Hepatocyte (in vitro differentiated cells): ENCODE data around the gene FDXR. TPM values are rescaled to one million over a fixed set of nuclear protein-coding genes. Genes with fewer than 3 reads are reported as not detected.
A peak's percentile ranks its signal among the peaks of the same experiment; 100 is the strongest.

ENCODE experiments used
- DNase-seq: peaks from one replicate; pipeline ENCODE4 v3.0.0-alpha.2; 2016; ENCODE audit warnings: low spot score
- H2AFZ ChIP-seq: fragments of 200-600 bp; sonication (generic); 2 replicates; pipeline ENCODE4 v1.6.0; 2016; ENCODE audit warnings: antibody characterized with exemption, mild to moderate bottlenecking
- H3K27ac ChIP-seq: fragments of 200-600 bp; sonication (generic); 2 replicates; pipeline ENCODE4 v1.5.1; 2016; ENCODE audit warnings: mild to moderate bottlenecking
- H3K27me3 ChIP-seq: fragments of 200-600 bp; sonication (generic); 2 replicates; pipeline ENCODE4 v1.6.1; 2016
- H3K36me3 ChIP-seq: fragments of 200-600 bp; sonication (generic); replicated peaks from 2 replicates; pipeline ENCODE4 v1.5.1; 2016; ENCODE audit warnings: low read depth; ENCODE audit not compliant: insufficient read depth
- H3K4me1 ChIP-seq: fragments of 200-600 bp; sonication (generic); 2 replicates; pipeline ENCODE4 v1.5.1; 2016; ENCODE audit warnings: mild to moderate bottlenecking, moderate library complexity; ENCODE audit not compliant: insufficient read depth
- H3K4me2 ChIP-seq: fragments of 200-600 bp; sonication (generic); 2 replicates; pipeline ENCODE4 v1.6.0; 2016
- H3K4me3 ChIP-seq: fragments of 200-600 bp; sonication (generic); 2 replicates; pipeline ENCODE4 v1.5.1; 2016; ENCODE audit warnings: mild to moderate bottlenecking
- H3K79me2 ChIP-seq: fragments of 200-600 bp; sonication (generic); 2 replicates; pipeline ENCODE4 v1.6.0; 2017; ENCODE audit warnings: mild to moderate bottlenecking
- H3K9me2 ChIP-seq: fragments of 200-600 bp; sonication (generic); replicated peaks from 2 replicates; pipeline ENCODE4 v1.6.0; 2017; ENCODE audit warnings: mild to moderate bottlenecking; ENCODE audit not compliant: insufficient read depth
- H3K9me3 ChIP-seq: fragments of 200-600 bp; sonication (generic); 2 replicates; pipeline ENCODE4 v1.5.1; 2016; ENCODE audit warnings: low read depth, mild to moderate bottlenecking
- H4K20me1 ChIP-seq: fragments of 200-600 bp; sonication (generic); 2 replicates; pipeline ENCODE4 v1.6.0; 2016; ENCODE audit warnings: mild to moderate bottlenecking; ENCODE audit not compliant: insufficient read depth, poor library complexity, severe bottlenecking
- EZH2 ChIP-seq: fragments of 200-600 bp; sonication (generic); IDR thresholded peaks from 2 replicates; pipeline ENCODE4 v1.6.1; 2016; ENCODE audit warnings: antibody characterized with exemption, mild to moderate bottlenecking, borderline replicate concordance
- EZH2phosphoT487 ChIP-seq: fragments of 200-600 bp; sonication (generic); IDR thresholded peaks from one replicate; pipeline ENCODE4 v1.6.1; 2018; ENCODE audit warnings: antibody characterized with exemption, mild to moderate bottlenecking, low read depth, moderate library complexity; ENCODE audit not compliant: unreplicated experiment, severe bottlenecking
- WGBS: methylation state at CpG from one replicate; pipeline ENCODE4 v1.1.6; 2016; ENCODE audit warnings: low lambda C conversion rate; ENCODE audit errors: missing lambda C conversion rate; 5-methylcytosine and 5-hydroxymethylcytosine counted together
- polyA plus RNA-seq: library from polyadenylated mRNA; unstranded; fragments of >200 nt; fragmentation: Nextera tagmentation; extraction: Ambion mirVana; gene quantifications from 2 replicates; pipeline ENCODE4 v1.2.1, GENCODE V29; 2016
- total RNA-seq: library from RNA; depleted of rRNA; stranded (reverse); fragments of >200 nt; gene quantifications from 2 replicates; pipeline ENCODE4 v1.2.3, GENCODE V29; 2014
- TF ChIP-seq, protein P1 (sequence below): fragments of 200-600 bp; sonication (generic); IDR thresholded peaks from 2 replicates; pipeline ENCODE4 v1.5.1; 2016; ENCODE audit warnings: antibody characterized with exemption, mild to moderate bottlenecking; ENCODE audit not compliant: poor library complexity

FDXR gene
- total and polyA plus RNA-seq, 2 experiments from 2014 or later, result 12.2 to 14.2 TPM

DNA sequence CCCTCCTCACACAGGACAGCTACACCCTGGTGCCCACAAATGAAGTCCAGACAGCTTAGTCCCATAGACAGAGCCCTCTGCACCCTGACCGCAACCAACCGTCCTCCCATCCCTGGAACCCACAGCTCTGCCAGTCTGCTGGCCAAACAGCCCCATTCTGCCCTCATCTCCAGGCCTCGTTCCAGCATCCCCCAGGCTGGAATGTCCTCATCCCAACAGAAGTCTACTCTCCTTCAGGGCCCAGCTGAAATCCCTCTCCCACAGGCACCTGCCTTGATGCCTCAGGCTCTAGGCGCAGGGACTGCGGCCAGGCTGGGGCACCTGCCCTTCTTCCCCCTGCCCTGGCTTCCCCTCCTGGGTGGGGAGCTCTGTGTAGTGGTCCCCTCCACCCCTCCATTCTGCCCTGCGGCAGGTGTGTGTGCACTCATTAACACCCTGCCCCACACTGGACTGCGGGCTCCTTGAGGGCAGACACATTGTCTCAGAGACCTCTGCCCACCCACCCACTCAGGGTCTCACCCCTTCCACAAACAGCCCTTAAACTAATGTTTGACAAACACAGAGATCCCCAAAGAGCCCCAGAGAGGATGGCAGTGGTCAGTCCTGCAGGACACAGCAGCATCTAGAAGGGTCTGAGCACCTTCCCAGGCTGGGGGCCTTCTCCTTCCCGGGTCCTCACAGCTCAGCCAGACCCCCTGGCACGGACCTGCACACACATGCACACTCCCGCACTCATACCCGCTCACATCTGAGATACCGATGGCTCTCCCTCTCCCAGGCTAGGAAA, 13.9 kb downstream of the FDXR start:
- Histone ChIP-seq H3K9me3 (no peaks in the 10 kb centered on the region), H2AFZ (no peak overlapping the region), H3K9me2 (no peaks in the 10 kb centered on the region), H4K20me1 (no peaks in the 10 kb centered on the region), H3K4me2 (peak overlapping the region; percentile 95), H3K79me2 (no peaks in the 10 kb centered on the region), H3K27me3 (peaks cover 73% of the 10 kb centered on the region), H3K4me1 (peaks cover 17% of the 10 kb centered on the region), H3K27ac (no peak overlapping the region), H3K36me3 (no peaks in the 10 kb centered on the region), H3K4me3 (no peak overlapping the region)
- DNase-seq, result no peak
- TF ChIP-seq EZH2 (no peak), EZH2phosphoT487 (no peak)
- TF ChIP-seq, protein P1, sequence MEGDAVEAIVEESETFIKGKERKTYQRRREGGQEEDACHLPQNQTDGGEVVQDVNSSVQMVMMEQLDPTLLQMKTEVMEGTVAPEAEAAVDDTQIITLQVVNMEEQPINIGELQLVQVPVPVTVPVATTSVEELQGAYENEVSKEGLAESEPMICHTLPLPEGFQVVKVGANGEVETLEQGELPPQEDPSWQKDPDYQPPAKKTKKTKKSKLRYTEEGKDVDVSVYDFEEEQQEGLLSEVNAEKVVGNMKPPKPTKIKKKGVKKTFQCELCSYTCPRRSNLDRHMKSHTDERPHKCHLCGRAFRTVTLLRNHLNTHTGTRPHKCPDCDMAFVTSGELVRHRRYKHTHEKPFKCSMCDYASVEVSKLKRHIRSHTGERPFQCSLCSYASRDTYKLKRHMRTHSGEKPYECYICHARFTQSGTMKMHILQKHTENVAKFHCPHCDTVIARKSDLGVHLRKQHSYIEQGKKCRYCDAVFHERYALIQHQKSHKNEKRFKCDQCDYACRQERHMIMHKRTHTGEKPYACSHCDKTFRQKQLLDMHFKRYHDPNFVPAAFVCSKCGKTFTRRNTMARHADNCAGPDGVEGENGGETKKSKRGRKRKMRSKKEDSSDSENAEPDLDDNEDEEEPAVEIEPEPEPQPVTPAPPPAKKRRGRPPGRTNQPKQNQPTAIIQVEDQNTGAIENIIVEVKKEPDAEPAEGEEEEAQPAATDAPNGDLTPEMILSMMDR, result no peak
- 65% methylated on average over 12 of the region's 12 CpGs for WGBS

DNA sequence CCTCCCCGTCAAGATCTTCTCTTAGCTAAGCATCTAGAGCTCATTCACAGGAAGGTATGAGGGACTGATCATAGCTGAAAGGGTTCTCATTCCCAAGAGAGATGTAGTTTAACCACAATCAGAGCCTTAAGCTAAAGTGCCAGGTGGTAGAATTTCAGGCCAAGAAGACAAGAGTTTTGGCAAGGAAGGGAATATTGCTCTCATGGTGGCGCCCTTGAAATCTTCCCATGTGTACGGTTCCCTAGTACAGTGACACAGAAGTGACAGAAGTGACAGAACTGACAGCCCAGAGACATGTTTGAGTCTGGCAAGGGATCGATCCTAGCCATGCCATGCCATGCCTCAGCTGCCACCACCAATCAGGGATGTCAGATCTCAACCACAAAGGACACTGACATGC, 15.6 kb downstream of the FDXR start:
- Histone ChIP-seq H4K20me1 (no peaks in the 10 kb centered on the region), H3K27ac (no peak overlapping the region), H3K36me3 (no peaks in the 10 kb centered on the region), H2AFZ (no peak overlapping the region), H3K9me2 (no peaks in the 10 kb centered on the region), H3K4me1 (peaks cover 19% of the 10 kb centered on the region), H3K79me2 (no peaks in the 10 kb centered on the region), H3K27me3 (peaks cover 84% of the 10 kb centered on the region), H3K4me3 (no peak overlapping the region), H3K4me2 (no peak overlapping the region), H3K9me3 (no peaks in the 10 kb centered on the region)
- TF ChIP-seq EZH2phosphoT487, result no peak
- TF ChIP-seq EZH2, result no peak
- TF ChIP-seq, protein P1, result no peak
- WGBS, result 78% methylated on average over 4 of the region's 4 CpGs
- no peak for DNase-seq

DNA sequence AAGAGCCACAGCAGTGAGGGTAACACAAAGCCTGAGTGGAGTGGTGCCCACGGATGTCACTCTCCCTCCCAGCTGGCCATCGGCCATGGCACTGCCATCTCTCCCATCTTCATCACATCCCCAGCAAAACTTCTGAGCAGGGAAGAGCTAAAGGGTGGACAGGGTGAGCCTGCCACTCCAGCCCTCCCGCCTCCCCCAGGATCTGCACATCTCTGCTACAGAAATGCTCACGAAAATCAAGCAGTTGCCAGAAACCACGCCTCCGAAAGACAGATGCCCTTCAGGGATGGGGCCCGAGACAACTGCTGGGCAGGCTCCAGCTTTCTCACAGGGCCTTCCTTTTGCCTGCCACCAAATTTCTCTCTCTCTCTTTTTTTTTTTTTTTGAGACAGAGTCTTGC, 16.7 kb downstream of the FDXR start:
- no peak overlapping the region for H3K27ac ChIP-seq
- no peaks in the 10 kb centered on the region for H3K9me2 ChIP-seq
- H3K4me1 ChIP-seq, result peaks cover 11% of the 10 kb centered on the region
- H3K4me3 ChIP-seq, result no peak overlapping the region
- DNase-seq, result no peak
- TF ChIP-seq EZH2 (no peak), EZH2phosphoT487 (no peak)
- TF ChIP-seq, protein P1, result no peak
- H4K20me1 ChIP-seq, result no peaks in the 10 kb centered on the region
- no peaks in the 10 kb centered on the region for H3K79me2 ChIP-seq
- no peak overlapping the region for H3K4me2 ChIP-seq
- 84% methylated on average over 7 of the region's 7 CpGs for WGBS
- no peak overlapping the region for H2AFZ ChIP-seq
- H3K27me3 ChIP-seq, result peaks cover 88% of the 10 kb centered on the region
- no peaks in the 10 kb centered on the region for H3K9me3 ChIP-seq
- H3K36me3 ChIP-seq, result no peaks in the 10 kb centered on the region

DNA sequence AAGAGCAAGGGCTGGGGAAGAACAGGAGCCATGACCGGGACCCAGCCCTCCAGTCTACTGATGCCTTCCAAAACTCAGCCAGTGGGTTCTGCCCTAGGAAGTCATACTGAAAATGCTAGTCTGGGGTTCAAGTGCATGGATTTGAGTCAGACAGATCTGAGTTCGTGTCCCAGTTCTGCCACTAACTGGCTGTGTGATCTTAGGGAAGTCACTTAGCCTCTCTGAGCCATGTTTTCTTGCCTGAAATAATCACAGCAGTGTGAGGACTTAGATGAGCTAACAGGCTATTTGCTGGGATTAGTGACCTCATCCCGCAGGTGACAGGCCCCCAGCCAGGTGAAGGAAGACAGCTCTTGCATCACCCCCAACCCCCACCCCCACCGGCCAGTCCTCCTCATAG, 17.5 kb downstream of the FDXR start:
- no peaks in the 10 kb centered on the region for H4K20me1 ChIP-seq
- WGBS, result 88% methylated on average over 4 of the region's 4 CpGs
- no peak for DNase-seq
- H3K27ac ChIP-seq, result no peak overlapping the region
- no peak overlapping the region for H2AFZ ChIP-seq
- H3K27me3 ChIP-seq, result peaks cover 84% of the 10 kb centered on the region
- TF ChIP-seq EZH2, result no peak
- TF ChIP-seq, protein P1, result no peak
- TF ChIP-seq EZH2phosphoT487, result no peak
- no peaks in the 10 kb centered on the region for H3K36me3 ChIP-seq
- H3K4me1 ChIP-seq, result peaks cover 4% of the 10 kb centered on the region
- H3K4me3 ChIP-seq, result no peak overlapping the region
- no peak overlapping the region for H3K4me2 ChIP-seq
- no peaks in the 10 kb centered on the region for H3K9me2 ChIP-seq
- H3K9me3 ChIP-seq, result no peaks in the 10 kb centered on the region
- H3K79me2 ChIP-seq, result no peaks in the 10 kb centered on the region
